GM21515 (cell line): ENCODE results near the gene AIPL1.

Experiments
- ATAC-seq: cut with Tn5 transposase; IDR thresholded peaks from one replicate; pipeline ENCODE4 v1.9.1; 2021; ENCODE audit not compliant: unreplicated experiment

Gene AIPL1

GRCh38 chr17:6423931-6424330 lies 11.0 kb downstream of the AIPL1 start:
- ATAC-seq, result no peak

DNA sequence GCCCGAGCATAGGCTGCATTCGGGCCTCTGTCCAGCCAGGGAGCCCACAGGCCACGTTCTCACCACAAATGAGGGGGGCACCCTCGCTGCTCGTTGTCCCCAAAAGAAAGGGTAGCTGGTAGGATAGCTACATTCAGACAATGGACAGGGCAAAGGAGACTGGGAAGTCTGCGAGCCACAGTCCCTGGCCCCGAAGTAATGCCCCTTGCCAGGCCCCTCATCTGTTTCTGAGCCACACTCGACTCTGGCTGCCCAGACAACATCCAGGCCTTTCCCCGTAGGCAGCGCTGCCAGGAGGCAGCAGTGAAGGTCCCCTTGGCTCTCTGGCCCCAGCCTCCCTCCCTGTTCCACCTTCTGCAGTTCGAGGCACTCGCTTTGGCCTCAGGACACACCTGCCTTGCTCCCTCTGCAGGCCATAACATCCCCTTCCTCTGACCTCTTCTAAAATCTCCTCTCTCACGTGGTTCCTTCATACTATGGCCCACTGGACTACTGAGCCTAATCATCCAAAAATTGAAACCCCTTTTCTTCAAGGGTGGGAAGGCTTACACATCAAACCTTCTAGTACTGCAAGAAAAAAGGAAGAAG lies 12.2 kb downstream of the AIPL1 start:
- no peak for ATAC-seq

GRCh38 chr17:6421700-6422604 lies 13.0 kb downstream of the AIPL1 start:
- ATAC-seq, result no peak

DNA sequence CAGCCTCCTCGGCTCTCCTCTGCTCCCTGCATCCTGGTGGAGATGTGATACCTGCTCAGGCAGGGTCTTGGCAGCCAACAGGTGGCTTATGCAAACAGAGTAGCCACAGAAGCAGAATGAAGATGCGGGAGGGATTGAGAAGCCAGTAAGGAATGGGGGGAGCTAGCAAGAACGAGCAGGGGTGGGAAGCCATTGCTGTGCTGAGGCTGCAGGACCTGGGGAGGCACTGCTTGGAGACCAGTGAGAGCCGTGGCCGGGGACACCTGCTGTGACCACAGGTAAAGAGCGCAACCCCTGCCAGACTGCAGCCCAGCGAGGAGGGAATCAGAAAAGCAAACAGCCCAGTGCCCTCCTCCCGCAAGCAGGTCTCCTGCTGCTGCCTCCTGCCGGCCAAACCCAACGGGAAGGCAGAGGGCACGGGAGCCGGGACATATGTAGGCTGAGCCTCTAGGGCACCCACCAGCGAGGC lies 14.7 kb downstream of the AIPL1 start:
- no peak for ATAC-seq

GRCh38 chr17:6415616-6416015 lies 19.3 kb downstream of the AIPL1 start:
- ATAC-seq, result no peak

GRCh38 chr17:6413065-6413464 lies 21.9 kb downstream of the AIPL1 start:
- ATAC-seq, result no peak

DNA sequence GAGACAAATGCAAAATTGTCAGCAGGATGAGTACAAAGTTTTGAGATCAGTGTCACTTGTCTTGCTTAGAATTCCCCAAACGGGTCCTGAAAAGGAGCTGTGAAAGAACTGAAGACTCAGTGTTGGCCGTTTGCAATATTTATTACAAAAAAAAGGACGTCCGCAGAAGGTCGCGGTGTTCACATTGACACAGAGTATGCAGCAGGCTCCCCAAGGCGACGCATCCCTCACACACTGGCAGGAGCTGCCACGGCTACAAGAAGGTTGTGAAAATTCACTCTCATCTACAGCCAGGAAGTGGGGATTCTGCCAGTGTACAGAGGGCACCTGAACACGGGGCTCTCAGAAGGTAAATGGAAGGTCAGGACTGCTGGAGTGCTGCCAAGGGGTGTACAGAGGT lies 26.2 kb downstream of the AIPL1 start:
- no peak for ATAC-seq

DNA sequence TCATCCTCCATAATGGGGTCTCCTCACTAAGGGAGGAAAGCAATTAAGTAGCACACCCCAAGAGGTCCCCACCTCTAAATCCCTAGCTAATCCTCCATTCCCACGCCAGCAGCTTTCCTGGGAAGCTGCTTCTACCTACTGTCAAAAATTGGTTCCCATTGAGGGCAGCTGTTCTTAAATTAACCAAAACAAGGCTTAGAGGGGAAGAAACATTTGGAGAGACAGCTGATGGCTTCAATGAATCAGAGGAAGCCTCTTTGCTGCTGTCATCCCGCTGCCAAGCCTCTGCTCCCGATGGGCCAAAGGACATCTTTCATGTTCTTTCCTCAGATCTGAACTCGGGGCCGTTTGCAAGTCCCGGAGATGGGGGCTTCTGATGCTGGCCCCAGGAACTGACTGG lies 26.6 kb downstream of the AIPL1 start:
- ATAC-seq, result no peak

DNA sequence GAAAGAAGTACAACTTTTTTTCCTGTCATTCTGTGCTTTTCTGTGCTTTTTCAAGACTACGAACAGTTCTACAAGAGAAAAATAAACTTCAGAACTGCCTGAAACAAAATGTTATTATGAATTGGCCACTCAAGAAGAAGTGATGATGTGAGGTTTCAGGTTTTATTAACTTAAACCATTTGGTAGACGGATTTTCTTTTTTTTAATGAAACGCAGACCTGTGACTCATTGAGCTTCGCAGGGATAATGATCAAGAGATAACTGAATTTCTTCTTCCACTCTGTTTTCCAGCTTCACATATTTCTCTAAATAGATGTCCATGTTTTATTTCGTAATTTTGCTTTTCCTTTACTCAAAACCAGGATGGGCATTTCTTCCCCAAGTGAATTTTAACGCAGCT lies 32.7 kb downstream of the AIPL1 start:
- no peak for ATAC-seq

DNA sequence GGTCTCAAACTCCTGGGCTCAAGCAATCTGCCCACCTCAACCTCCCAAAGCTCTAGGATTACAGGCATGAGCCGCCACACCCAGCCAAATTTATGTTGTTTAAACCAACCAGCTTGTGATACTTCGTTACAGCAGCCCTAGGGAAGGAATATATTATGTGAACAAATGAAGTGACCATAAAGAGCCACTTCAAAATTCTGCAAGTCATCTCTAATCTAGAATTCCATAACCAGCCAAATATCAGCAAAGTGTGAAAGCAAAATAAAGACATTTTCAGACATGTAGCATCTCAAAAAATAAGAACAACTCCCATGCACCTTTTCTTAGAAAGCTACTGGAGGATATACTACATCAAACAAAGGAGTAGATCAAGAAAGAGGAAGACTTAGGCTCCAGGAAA lies 36.0 kb downstream of the AIPL1 start:
- no peak for ATAC-seq

DNA sequence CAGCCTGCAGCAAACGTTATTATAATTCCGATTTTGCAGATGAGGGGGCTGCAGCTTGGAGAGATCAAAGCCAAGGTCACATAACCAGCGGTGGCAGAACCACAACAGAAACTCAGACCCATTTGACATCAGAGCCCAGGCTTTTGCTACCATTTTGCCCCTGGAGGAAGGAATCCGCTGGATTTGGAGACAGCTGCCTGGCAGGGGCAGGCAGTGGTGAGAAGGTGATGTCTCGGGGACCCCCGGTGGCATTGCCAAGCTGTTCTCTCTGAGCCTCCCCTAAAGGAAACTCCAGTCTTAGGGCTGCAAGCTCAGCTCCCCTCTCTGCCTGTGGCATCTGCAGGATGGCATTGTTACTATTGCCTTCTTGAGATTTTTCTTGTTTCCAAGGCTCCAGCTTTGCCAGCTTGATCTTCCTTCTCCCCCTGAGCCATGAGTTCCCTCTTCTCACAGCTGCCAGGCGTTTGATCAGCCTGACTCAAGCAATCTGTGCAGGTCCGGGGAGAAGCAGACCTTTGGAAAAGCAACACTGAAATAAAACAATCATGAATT lies 40.8 kb downstream of the AIPL1 start:
- no peak for ATAC-seq

DNA sequence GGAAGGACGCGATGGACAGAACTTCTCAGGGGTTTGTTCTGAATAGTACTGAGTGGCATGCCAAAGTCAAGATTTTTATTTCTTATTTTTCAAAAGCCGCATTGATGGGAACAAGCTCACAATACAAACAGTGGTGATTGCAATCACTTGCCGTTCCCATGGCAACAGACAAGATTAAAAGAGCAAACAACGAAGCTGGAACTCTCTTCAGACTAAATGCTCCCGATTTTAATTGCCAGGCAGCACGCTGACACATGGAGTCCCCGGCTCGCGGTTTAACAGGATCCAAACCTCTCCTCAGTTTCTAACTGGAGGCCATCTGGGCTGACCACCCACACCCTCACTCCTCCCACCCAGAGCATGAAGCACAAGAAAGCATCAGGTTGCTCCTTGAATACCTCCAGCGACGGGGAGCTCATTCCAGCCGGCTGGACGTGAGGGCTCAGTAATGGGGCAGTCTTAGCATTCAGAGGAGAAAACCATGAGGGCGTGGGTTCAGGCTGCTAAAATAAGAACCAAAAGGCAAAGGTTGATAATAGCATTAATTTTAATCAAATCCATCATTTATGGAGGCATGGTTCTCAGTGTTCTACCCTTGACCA lies 41.5 kb downstream of the AIPL1 start:
- ATAC-seq, result no peak

DNA sequence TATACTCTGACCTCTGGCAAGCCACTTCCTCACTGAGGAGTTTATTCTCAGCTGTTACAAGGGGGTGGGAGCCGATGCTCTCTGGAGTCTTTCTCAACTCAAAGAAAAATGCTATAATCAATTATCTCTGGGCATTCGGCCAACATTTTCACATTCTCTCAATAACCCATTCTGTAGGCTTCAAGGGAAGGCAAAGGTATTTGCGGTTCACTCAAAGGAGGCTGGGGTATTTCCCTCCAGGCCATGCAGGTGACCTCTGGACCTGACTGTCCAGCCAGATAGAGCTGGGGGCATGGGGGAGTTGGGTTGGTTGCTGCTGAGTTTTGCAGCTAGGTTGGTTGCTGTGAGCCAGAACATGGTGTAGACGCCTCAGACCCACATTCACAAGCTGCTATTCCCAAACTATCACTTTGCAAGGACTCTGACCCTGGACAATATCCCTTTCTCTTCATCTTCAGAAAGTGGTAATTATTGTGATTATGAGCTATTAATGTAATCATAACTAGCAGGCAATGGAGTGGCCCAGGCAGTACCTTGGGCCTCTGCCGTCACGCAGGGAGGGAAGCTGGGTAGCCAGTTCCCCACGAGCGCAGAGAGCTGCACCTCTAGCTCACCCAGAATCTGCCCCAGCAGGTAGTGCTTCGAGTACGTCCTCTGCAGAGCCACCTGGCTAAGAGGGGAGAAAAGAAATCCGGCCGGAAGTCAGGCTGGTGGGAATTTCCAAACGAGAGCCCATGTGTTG lies 42.1 kb downstream of the AIPL1 start:
- ATAC-seq, result no peak

GRCh38 chr17:6388416-6388815 lies 46.5 kb downstream of the AIPL1 start:
- no peak for ATAC-seq

- ATAC-seq, result no peak
Observed at GRCh38 chr17:6387858-6388257, 47.1 kb downstream of the AIPL1 start.

DNA sequence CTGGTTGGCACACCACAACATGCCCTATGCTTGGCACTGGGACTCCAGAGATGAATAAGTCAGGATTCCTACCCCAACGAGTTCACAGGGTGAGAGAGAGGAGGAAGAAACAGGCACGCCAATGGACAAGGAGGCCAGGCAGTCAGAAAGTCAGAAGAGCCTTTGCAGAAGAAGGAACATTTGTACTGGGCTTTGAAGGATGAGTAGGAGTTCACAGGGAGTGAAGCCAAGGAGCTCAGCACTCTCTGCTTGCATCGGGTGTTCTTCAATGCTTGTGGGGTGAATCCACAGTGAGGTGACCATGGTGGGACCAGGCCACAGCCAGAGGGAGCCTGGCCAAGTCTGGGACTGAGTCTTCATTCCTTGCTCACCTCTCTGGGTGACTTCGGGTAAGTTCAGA lies 47.5 kb downstream of the AIPL1 start:
- ATAC-seq, result no peak

GRCh38 chr17:6386041-6386630 lies 48.8 kb downstream of the AIPL1 start:
- ATAC-seq, result no peak

- ATAC-seq, result no peak
Observed at GRCh38 chr17:6384481-6384880, 50.4 kb downstream of the AIPL1 start.

GRCh38 chr17:6381526-6382465 lies 53.1 kb downstream of the AIPL1 start:
- no peak for ATAC-seq
